ENCODE measurements around the gene PDE4D. TPM values are rescaled to one million over a fixed set of nuclear protein-coding genes. Genes with fewer than 3 reads are reported as not detected.

Gene PDE4D
- total RNA-seq, 1 experiment from 2014 or later, result 2.1 TPM

DNA sequence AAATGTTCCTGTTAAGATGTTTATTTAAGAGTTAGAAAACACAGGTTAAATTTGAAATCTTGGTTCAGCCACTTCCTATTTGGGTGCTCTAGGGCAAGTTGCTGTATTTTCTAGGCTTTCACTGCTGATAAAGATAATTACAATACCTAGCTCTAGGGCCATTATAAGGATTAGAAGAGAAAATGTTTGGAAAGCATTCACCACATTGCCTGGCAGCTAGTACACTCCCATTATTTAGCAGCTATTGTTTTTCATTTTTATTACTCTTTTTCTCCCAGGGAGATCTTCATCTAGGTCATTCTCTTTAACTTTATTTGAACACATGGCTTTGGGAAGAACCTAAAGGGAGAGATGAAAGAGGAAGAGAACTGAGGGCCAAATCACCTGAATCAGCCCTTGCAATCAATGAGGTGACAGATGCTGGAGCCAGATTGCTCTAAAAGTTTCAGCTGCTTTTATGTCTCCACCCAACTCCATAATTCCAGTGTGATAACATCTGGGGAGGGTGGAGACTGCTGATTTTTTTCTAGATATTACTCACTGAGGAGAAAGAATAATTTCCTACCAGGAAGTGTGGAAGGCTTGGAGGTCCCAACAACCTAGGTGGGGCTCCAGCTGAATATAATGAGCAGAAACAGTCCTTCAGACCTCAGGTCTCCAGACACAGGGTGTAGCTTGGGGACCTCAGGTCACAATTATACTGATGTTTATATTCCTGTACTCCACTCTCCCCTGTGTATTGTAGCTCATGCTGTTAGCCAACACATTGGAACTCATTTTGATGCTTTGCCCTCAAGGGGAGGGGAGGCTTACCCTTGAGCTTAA is 670.6 kb downstream of the PDE4D start:
- no peak overlapping the region for H2BK5ac ChIP-seq (ENCODE audit: insufficient read length, low read length)
- H3K4me3 Mint-ChIP-seq, result no peak overlapping the region

More for the DNA sequence above, 670.6 kb downstream of the PDE4D start:
- Histone ChIP-seq H4K20me1 (ENCODE audit: control insufficient read depth, insufficient read depth, insufficient read length) (no peaks in the 10 kb centered on the region), H3K14ac (ENCODE audit: insufficient read depth, low read length) (no peak overlapping the region), H3T11ph (ENCODE audit: low read length) (no peak overlapping the region), H3K79me1 (ENCODE audit: insufficient read depth, low read depth, low read length, poor library complexity, severe bottlenecking) (no peaks in the 10 kb centered on the region), H2BK12ac (ENCODE audit: insufficient read length, low read depth, low read length) (no peak overlapping the region), H2AK5ac (ENCODE audit: insufficient read length, low read length) (no peak overlapping the region), H3K4me2 (ENCODE audit: insufficient read depth, insufficient read length, low read length) (no peak overlapping the region), H3K4me1 (ENCODE audit: insufficient read depth, low read length) (0 out of 2 replicates have a peak, but pooled peaks cover 3% of the 10 kb centered on the region), H3K4ac (ENCODE audit: low read depth, low read length) (no peak overlapping the region), H2BK15ac (ENCODE audit: low read depth, low read length) (no peak overlapping the region), H4K5ac (ENCODE audit: insufficient read length, low read depth, low read length) (peak overlapping the region; percentile 53), H4K91ac (ENCODE audit: insufficient read length, low read depth, low read length) (no peak overlapping the region), H3K79me2 (ENCODE audit: insufficient read depth, low read length) (no peaks in the 10 kb centered on the region), H3K9me3 (ENCODE audit: control insufficient read depth, low read depth, low read length) (no peaks in the 10 kb centered on the region), H3K56ac (ENCODE audit: insufficient read length, low read depth, low read length) (no peak overlapping the region), H4K8ac (replicated peaks; ENCODE audit: insufficient read length, low read depth, low read length) (no peak overlapping the region), H2BK120ac (ENCODE audit: low read depth, low read length, poor library complexity, severe bottlenecking) (no peak overlapping the region), H3K27me3 (ENCODE audit: insufficient read depth, low read length) (no peaks in the 10 kb centered on the region), H2AFZ (ENCODE audit: low read length) (no peak overlapping the region), H3K18ac (ENCODE audit: insufficient read length, low read depth, low read length) (no peak overlapping the region), H3K23ac (ENCODE audit: insufficient read length, low read depth, low read length) (no peak overlapping the region), H3K9ac (ENCODE audit: extremely low read depth, insufficient read length, low read length) (no peak overlapping the region), H3K23me2 (ENCODE audit: insufficient read length, low read depth, low read length, poor library complexity, severe bottlenecking) (no peaks in the 10 kb centered on the region), H2BK20ac (ENCODE audit: low read depth, low read length, poor library complexity, severe bottlenecking) (no peak overlapping the region), H3K27ac (ENCODE audit: insufficient read length, low read depth, low read length) (no peak overlapping the region)
- peaks cover 0 to 5% (median 0%) of the 10 kb centered on the region in 3 experiments; a peak in 1 of 7 replicates for H3K36me3 Mint-ChIP-seq (ENCODE audit: insufficient read depth in 1 of 3, low read depth in 3 of 3)
- DNase-seq, result no peak
- no peak overlapping the region for H3K27ac Mint-ChIP-seq
- TF ChIP-seq, protein P1, sequence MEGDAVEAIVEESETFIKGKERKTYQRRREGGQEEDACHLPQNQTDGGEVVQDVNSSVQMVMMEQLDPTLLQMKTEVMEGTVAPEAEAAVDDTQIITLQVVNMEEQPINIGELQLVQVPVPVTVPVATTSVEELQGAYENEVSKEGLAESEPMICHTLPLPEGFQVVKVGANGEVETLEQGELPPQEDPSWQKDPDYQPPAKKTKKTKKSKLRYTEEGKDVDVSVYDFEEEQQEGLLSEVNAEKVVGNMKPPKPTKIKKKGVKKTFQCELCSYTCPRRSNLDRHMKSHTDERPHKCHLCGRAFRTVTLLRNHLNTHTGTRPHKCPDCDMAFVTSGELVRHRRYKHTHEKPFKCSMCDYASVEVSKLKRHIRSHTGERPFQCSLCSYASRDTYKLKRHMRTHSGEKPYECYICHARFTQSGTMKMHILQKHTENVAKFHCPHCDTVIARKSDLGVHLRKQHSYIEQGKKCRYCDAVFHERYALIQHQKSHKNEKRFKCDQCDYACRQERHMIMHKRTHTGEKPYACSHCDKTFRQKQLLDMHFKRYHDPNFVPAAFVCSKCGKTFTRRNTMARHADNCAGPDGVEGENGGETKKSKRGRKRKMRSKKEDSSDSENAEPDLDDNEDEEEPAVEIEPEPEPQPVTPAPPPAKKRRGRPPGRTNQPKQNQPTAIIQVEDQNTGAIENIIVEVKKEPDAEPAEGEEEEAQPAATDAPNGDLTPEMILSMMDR (conservative IDR thresholded peaks at IDR 0.05), result no peak
- H3K27me3 Mint-ChIP-seq (ENCODE audit: low read depth), result no peaks in the 10 kb centered on the region
- H3K4me1 Mint-ChIP-seq, result peaks cover 0 to 3% of the 10 kb centered on the region in 2 experiments; a peak in 1 of 4 replicates
- peaks cover 3 to 4% of the 10 kb centered on the region in 2 experiments; a peak in 4 of 5 replicates for H3K9me3 Mint-ChIP-seq
